HCT116 (cell line): Measurements from ENCODE around the gene DOCK1. TPM values are rescaled to one million over a fixed set of nuclear protein-coding genes. Genes with fewer than 3 reads are reported as not detected.

ENCODE experiments used
- ATAC-seq: fragments of 200-7000 bp; cut with Tn5 transposase; 2 replicates; pipeline ENCODE4 v1.9.1; 2020; ENCODE audit warnings: mild to moderate bottlenecking, moderate library complexity
- BruUV-seq: library from RNA; stranded (reverse); fragments of 400-500 nt; replicated peaks from 2 replicates; lab custom pipeline; 2021; lab: Mats Ljungman, UMichigan
- CTCF ChIA-PET: fragments of 300-600 bp; sonication (Branson Sonifier 250); formaldehyde crosslinking; loops from one replicate; lab custom pipeline; 2021; ENCODE audit warnings: antibody characterized with exemption; lab: Charles Lee
- POLR2A ChIA-PET: fragments of 300-600, 350-600 bp; sonication (Branson Sonifier 250); formaldehyde crosslinking; loops from one replicate; lab custom pipeline; 2021; ENCODE audit warnings: antibody characterized with exemption; lab: Charles Lee
- RAD21 ChIA-PET, 2 experiments: fragments of 300-600 bp; sonication (Branson Sonifier 250); formaldehyde crosslinking; loops; one replicate each; lab custom pipeline; 2023; ENCODE audit warnings: low total read pairs in 2 of 2; ENCODE audit not compliant: uncharacterized antibody in 2 of 2, unreplicated experiment in 2 of 2, low non-redundant PET in 1 of 2; lab: Charles Lee
- DNase-seq: peaks from one replicate; pipeline ENCODE4 v3.0.0-alpha.2; 2010; ENCODE audit warnings: low read depth, low spot score
- H2AFZ ChIP-seq: fragments of 200-600 bp; shearing (Covaris generic), sonication (generic); 2 replicates; pipeline ENCODE4 v1.6.1; 2017; ENCODE audit warnings: low read depth, mixed run types, mixed read lengths, antibody characterized with exemption, low read length; ENCODE audit not compliant: poor library complexity, severe bottlenecking
- H3K27ac ChIP-seq: 2 replicates; pipeline ENCODE4 v1.5.1; 2012; ENCODE audit warnings: low read depth, low read length
- H3K27me3 ChIP-seq: fragments of 200-600 bp; sonication (generic); 2 replicates; pipeline ENCODE4 v1.6.1; 2016; ENCODE audit warnings: mixed run types, low read length, mixed read lengths; ENCODE audit not compliant: insufficient read depth
- H3K36me3 ChIP-seq, 2 experiments: fragments of 200-500 bp in 1 of 2; fragments of 200-600 bp in 1 of 2; sonication (Bioruptor generic) in 1 of 2; sonication (generic) in 1 of 2; 2 replicates each; pipeline versions ENCODE4 v1.5.1 to v1.6.1; 2014 to 2016; ENCODE audit warnings: low read length in 2 of 2, inconsistent platforms in 1 of 2, mixed read lengths in 1 of 2, mixed run types in 1 of 2; ENCODE audit not compliant: insufficient read depth in 2 of 2, control insufficient read depth in 1 of 2
- H3K4me1 ChIP-seq, 2 experiments: fragments of 200-600 bp in 1 of 2; sonication (generic) in 1 of 2; 2 replicates each; pipeline versions ENCODE4 v1.5.1 to v1.6.1; 2012 to 2017; ENCODE audit warnings: low read length in 2 of 2, inconsistent platforms in 1 of 2, mild to moderate bottlenecking in 1 of 2, mixed read lengths in 1 of 2, mixed run types in 1 of 2, moderate library complexity in 1 of 2; ENCODE audit not compliant: insufficient read depth in 2 of 2, control insufficient read depth in 1 of 2
- H3K4me2 ChIP-seq: fragments of 200-600 bp; sonication (generic); 2 replicates; pipeline ENCODE4 v1.6.1; 2017; ENCODE audit warnings: mixed run types, low read length, mixed read lengths
- H3K4me3 ChIP-seq, 2 experiments: fragments of 200-600 bp in 1 of 2; sonication (generic) in 1 of 2; replicated peaks in 1 of 2; 2 replicates each; pipeline ENCODE4 v1.5.1; 2011 to 2016; ENCODE audit warnings: low read length in 2 of 2, control low read depth in 1 of 2, low read depth in 1 of 2, mild to moderate bottlenecking in 1 of 2, mixed read lengths in 1 of 2, mixed run types in 1 of 2
- H3K79me2 ChIP-seq: fragments of 200-600 bp; sonication (generic); 2 replicates; pipeline ENCODE4 v1.6.1; 2017; ENCODE audit warnings: mild to moderate bottlenecking, mixed run types, low read length, moderate library complexity, mixed read lengths; ENCODE audit not compliant: insufficient read depth
- H3K9ac ChIP-seq: fragments of 200-600 bp; sonication (generic); 2 replicates; pipeline ENCODE4 v1.6.1; 2016; ENCODE audit warnings: low read length, mixed read lengths
- H3K9me2 ChIP-seq: fragments of 200-600 bp; sonication (generic), shearing (Covaris generic); 2 replicates; pipeline ENCODE4 v1.6.1; 2017; ENCODE audit warnings: mixed run types, mild to moderate bottlenecking, moderate library complexity; ENCODE audit not compliant: insufficient read depth
- H3K9me3 ChIP-seq, 2 experiments: fragments of 200-500 bp in 1 of 2; fragments of 200-600 bp in 1 of 2; sonication (Bioruptor generic) in 1 of 2; sonication (generic) in 1 of 2; 2 replicates each; pipeline ENCODE4 v1.6.1; 2014 to 2017; ENCODE audit warnings: low read length in 2 of 2, mixed read lengths in 2 of 2, inconsistent platforms in 1 of 2, low read depth in 1 of 2, mild to moderate bottlenecking in 1 of 2, mixed run types in 1 of 2, moderate library complexity in 1 of 2; ENCODE audit not compliant: control insufficient read depth in 1 of 2, insufficient read depth in 1 of 2
- H4K20me1 ChIP-seq: fragments of 200-600 bp; sonication (generic), shearing (Covaris generic); 2 replicates; pipeline ENCODE4 v1.6.1; 2017; ENCODE audit warnings: mixed run types, mild to moderate bottlenecking, moderate library complexity; ENCODE audit not compliant: insufficient read depth
- REST ChIP-seq: IDR thresholded peaks from 2 replicates; pipeline ENCODE4 v1.6.1; 2012; ENCODE audit warnings: low read depth
- ZBTB33 ChIP-seq: IDR thresholded peaks from 2 replicates; pipeline ENCODE4 v1.6.1; 2011; ENCODE audit warnings: mild to moderate bottlenecking, low read length, moderate library complexity; ENCODE audit not compliant: insufficient replicate concordance; ENCODE audit errors: extremely low read depth
- ZFX ChIP-seq: fragments of 450-650 bp; IDR thresholded peaks from 2 replicates; pipeline ENCODE4 v1.6.1; 2017
- intact Hi-C: fragments of 100-400 bp; cut with micrococcal nuclease; formaldehyde crosslinking; loops from 2 replicates; pipeline ENCODE4 v1.10.0; 2022
- total RNA-seq: library from RNA; stranded (reverse); gene quantifications from one replicate; pipeline ENCODE4 v1.2.1, GENCODE V29; 2021; ENCODE audit not compliant: unreplicated experiment

Gene DOCK1
- total RNA-seq, 1 experiment from 2014 or later = 46.5 TPM

- Histone ChIP-seq H4K20me1 (no peaks in the 10 kb centered on the region), H3K9me2 (no peaks in the 10 kb centered on the region), H2AFZ (no peak overlapping the region), H3K4me1 (no peaks in the 10 kb centered on the region), H3K9ac (no peak overlapping the region), H3K4me2 (no peak overlapping the region), H3K27me3 (no peaks in the 10 kb centered on the region), H3K27ac (no peak overlapping the region), H3K79me2 (peaks cover 87% of the 10 kb centered on the region), H3K4me3 (no peak overlapping the region), H3K36me3 (no peaks in the 10 kb centered on the region), H3K9me3 (peaks cover 0 to 5% of the 10 kb centered on the region in 2 experiments; a peak in 1 of 4 replicates)
- ChIA-PET RAD21 (no interaction called here), CTCF (no interaction called here), POLR2A (no interaction called here)
- ATAC-seq = no peak
- DNase-seq = no peak
- TF ChIP-seq ZFX (no peak), ZBTB33 (no peak), REST (no peak)
- intact Hi-C loops = no loop called here
- BruUV-seq = no TSS peak
These were observed 12.1 kb downstream of the DOCK1 start for GRCh38 chr10:126917375-126917774.
